Motor neuron (in vitro differentiated cells): ENCODE data around the gene UNC80. TPM values are rescaled to one million over a fixed set of nuclear protein-coding genes. Genes with fewer than 3 reads are reported as not detected.

Experiments
- ATAC-seq, 8 experiments: fragments of 200-7000 bp; cut with Tn5 transposase; replicated peaks in 6 of 8; 2 replicates each; pipeline ENCODE4 v1.8.0; 2021; ENCODE audit warnings: mild to moderate bottlenecking in 8 of 8, moderate library complexity in 8 of 8
- H3K27ac ChIP-seq, 2 donors: fragments of 250-450 bp; sonication (Bioruptor Pico); 2 replicates each; pipeline ENCODE4 v1.9.0; 2021; ENCODE audit warnings: antibody characterized with exemption in 2 of 2, mild to moderate bottlenecking in 2 of 2, moderate library complexity in 1 of 2
- H3K4me1 ChIP-seq, 2 donors: fragments of 250-450 bp; sonication (Bioruptor Pico); replicated peaks in 1 of 2; 2 replicates each; pipeline ENCODE4 v1.6.1; 2021; ENCODE audit warnings: antibody characterized with exemption in 2 of 2, mild to moderate bottlenecking in 2 of 2, moderate library complexity in 1 of 2
- H3K4me3 ChIP-seq, 5 donors: fragments of 250-450 bp; sonication (Bioruptor Pico); 2 replicates each; pipeline ENCODE4 v1.9.0; 2021; ENCODE audit warnings: antibody characterized with exemption in 5 of 5, mild to moderate bottlenecking in 5 of 5, moderate library complexity in 4 of 5
- whole genome bisulfite sequencing, 10 experiments: fragments of 450-650 bp; shearing (Covaris generic); methylation state at CpG; one replicate each; pipeline ENCODE4 v1.0.0; 2022; 5-methylcytosine and 5-hydroxymethylcytosine counted together
- in situ Hi-C, 9 experiments: fragments of 400-800 bp; cut with MboI; loops; one replicate each; pipeline ENCODE4 v1.15.0; 2021; ENCODE audit warnings: low sequenced_read_pairs in 9 of 9, low pct_unique_long_range_greater_than_20kb in 2 of 9; ENCODE audit not compliant: unreplicated experiment in 9 of 9
- total RNA-seq, 8 experiments: library from RNA; unstranded; fragments of 300-600 nt; gene quantifications; 2 replicates each; pipeline versions ENCODE4 v1.2.3 to v1.2.4, GENCODE V29; 2022

UNC80 gene
- total RNA-seq, 8 experiments from 2014 or later: 0.05 to 13.3 (median 9.1) TPM; not detected in 1

- 73 to 100% (median 100%) methylated on average over 1 to 2 of the region's 2 CpGs; no CpG with 5 or more reads in 1 of the 10 experiments for WGBS, 10 experiments
- in situ Hi-C loops: no loop called here
- H3K4me1 ChIP-seq: no peaks in the 10 kb centered on the region
- no peak overlapping the region for H3K27ac ChIP-seq
- ATAC-seq: no peak
- H3K4me3 ChIP-seq: no peak overlapping the region
These were observed 256.0 kb downstream of the UNC80 start for GRCh38 chr2:210027608-210028007.

DNA sequence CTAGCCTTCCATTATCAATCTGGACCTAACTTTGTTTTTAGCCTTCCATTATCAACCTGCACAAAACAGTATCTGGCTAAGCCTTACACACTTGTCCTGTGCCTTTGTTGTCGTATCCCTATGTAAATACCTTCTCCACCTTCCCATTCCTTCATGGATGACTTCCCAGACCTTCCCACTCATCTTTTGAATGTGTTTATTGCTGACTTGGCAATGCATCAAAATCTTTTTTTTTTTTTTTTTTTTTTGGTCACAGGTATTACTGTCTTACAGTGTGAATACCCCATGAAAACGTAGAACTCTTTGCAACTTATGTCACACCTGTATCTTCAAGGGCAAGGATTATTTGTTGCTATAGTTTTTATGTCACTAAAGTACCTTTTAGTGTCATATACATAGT, 256.5 kb downstream of the UNC80 start:
- Histone ChIP-seq H3K4me1 (no peaks in the 10 kb centered on the region), H3K4me3 (no peak overlapping the region), H3K27ac (no peak overlapping the region)
- 70 to 100% (median 89%) methylated on average over 1 to 2 of the region's 2 CpGs for WGBS, 10 experiments
- in situ Hi-C loops: no loop called here
- no peak for ATAC-seq

GRCh38 chr2:210034087-210034683, 262.6 kb downstream of the UNC80 start:
- H3K4me3 ChIP-seq: no peak overlapping the region
- WGBS, 10 experiments: 65 to 100% (median 83%) methylated on average over 1 to 2 of the region's 2 CpGs; no CpG with 5 or more reads in 1 of the 10 experiments
- no peak overlapping the region for H3K27ac ChIP-seq
- no peaks in the 10 kb centered on the region for H3K4me1 ChIP-seq
- no peak for ATAC-seq
- in situ Hi-C loops: no loop called here

DNA sequence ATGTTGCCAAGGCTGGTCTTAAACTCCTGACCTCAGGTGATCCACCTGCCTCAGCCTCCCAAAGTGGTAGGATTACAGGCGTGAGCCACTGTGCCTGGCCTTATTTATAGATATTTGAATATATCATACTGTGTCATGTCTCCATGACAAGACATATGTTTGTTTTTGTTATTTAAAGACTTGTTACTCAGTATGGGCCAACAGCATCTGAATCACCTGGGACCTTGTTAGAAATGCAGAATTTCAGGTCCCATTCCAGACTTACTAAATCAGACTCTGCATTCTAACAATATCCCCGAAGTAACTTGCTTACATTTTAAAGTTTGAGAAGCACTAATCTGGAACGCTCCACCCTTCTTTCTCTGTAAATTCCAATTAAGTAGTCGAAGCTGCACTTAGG, 264.0 kb downstream of the UNC80 start:
- H3K27ac ChIP-seq: no peak overlapping the region
- no peaks in the 10 kb centered on the region for H3K4me1 ChIP-seq
- no peak overlapping the region for H3K4me3 ChIP-seq
- WGBS, 10 experiments: 86 to 100% (median 93%) methylated on average over 1 to 4 of the region's 4 CpGs; no CpG with 5 or more reads in 2 of the 10 experiments
- no peak for ATAC-seq
- in situ Hi-C loops: no loop called here

- Histone ChIP-seq H3K4me1 (no peaks in the 10 kb centered on the region), H3K27ac (no peak overlapping the region), H3K4me3 (no peak overlapping the region)
- in situ Hi-C loops: no loop called here
- WGBS, 10 experiments: 95 to 100% (median 100%) methylated on average over 1 to 3 of the region's 3 CpGs; no CpG with 5 or more reads in 1 of the 10 experiments
- no peak for ATAC-seq
These were observed 266.4 kb downstream of the UNC80 start for GRCh38 chr2:210038078-210038477.

- no peak overlapping the region for H3K4me3 ChIP-seq
- in situ Hi-C loops: no loop called here
- no peak overlapping the region for H3K27ac ChIP-seq
- WGBS, 10 experiments: 57 to 100% (median 86%) methylated on average over 1 of the region's 2 CpGs; no CpG with 5 or more reads in 5 of the 10 experiments
- H3K4me1 ChIP-seq: no peaks in the 10 kb centered on the region
- ATAC-seq: no peak
These were observed 275.3 kb downstream of the UNC80 start for GRCh38 chr2:210046851-210047500.

Other genes starting within 250 kb of the UNC80 start
- gene RPE, start 230.8 kb downstream of the UNC80 start, total RNA-seq: 10 to 100 TPM; 25.7 to 56.6 (median 40.6) TPM